Breast epithelium (tissue), 3 donors: ENCODE data around the gene HRK.

Experiments
- CTCF ChIP-seq, 3 donors: fragments of 450-650 bp; IDR thresholded peaks; one replicate each; pipeline ENCODE4 v1.5.1; 2016 to 2017; ENCODE audit warnings: antibody characterized with exemption in 3 of 3, mild to moderate bottlenecking in 3 of 3, moderate library complexity in 3 of 3
- POLR2AphosphoS5 ChIP-seq, 3 donors: sonication (generic); formaldehyde crosslinking; IDR thresholded peaks; one replicate each; pipeline ENCODE4 v1.6.1; 2017; ENCODE audit warnings: antibody characterized with exemption in 3 of 3

- no peak for TF ChIP-seq CTCF (IDR thresholded peaks at IDR 0.05)
- no peak for TF ChIP-seq POLR2AphosphoS5 (IDR thresholded peaks at IDR 0.05)
Observed at GRCh38 chr12:116861320-116861719, 19.9 kb downstream of the HRK start.
